Thoracic aorta (tissue), 2 donors: ENCODE data around the gene CYB5R3. TPM values are rescaled to one million over a fixed set of nuclear protein-coding genes. Genes with fewer than 3 reads are reported as not detected.

ENCODE experiments used
- ATAC-seq: fragments of 150-250 bp; one replicate; pipeline ENCODE4 v1.8.0; 2017; ENCODE audit warnings: low read depth; ENCODE audit not compliant: insufficient number of reproducible peaks, low FRiP score
- DNase-seq: peaks from one replicate; pipeline ENCODE4 v3.0.0-alpha.2; 2020; ENCODE audit warnings: low spot score
- H3K27ac ChIP-seq, 2 donors: fragments of 200-600 bp; sonication (generic); 1 replicate in 1 of 2; 2 replicates in 1 of 2; pipeline ENCODE4 v1.5.1; 2016; ENCODE audit warnings: mild to moderate bottlenecking in 2 of 2, moderate library complexity in 2 of 2
- H3K27me3 ChIP-seq: fragments of 200-600 bp; sonication (generic); replicated peaks from 2 replicates; pipeline ENCODE4 v1.6.0; 2016; ENCODE audit warnings: mild to moderate bottlenecking; ENCODE audit not compliant: insufficient read depth
- H3K36me3 ChIP-seq: fragments of 200-600 bp; sonication (generic); one replicate; pipeline ENCODE4 v1.5.1; 2016
- H3K4me1 ChIP-seq, 2 donors: fragments of 200-600 bp; sonication (generic); 1 replicate in 1 of 2; 2 replicates in 1 of 2; pipeline versions ENCODE4 v1.5.1 to v1.6.0; 2016; ENCODE audit warnings: low read depth in 2 of 2, mild to moderate bottlenecking in 1 of 2; ENCODE audit not compliant: control insufficient read depth in 1 of 2
- H3K4me3 ChIP-seq: fragments of 200-600 bp; sonication (generic); 2 replicates; pipeline ENCODE4 v1.5.1; 2016; ENCODE audit warnings: mild to moderate bottlenecking
- H3K9me3 ChIP-seq: fragments of 200-600 bp; sonication (generic); 2 replicates; pipeline ENCODE4 v1.5.1; 2016
- CTCF ChIP-seq: fragments of 200-600 bp; sonication (generic); IDR thresholded peaks from one replicate; pipeline ENCODE4 v1.5.1; 2019; ENCODE audit warnings: antibody characterized with exemption
- total RNA-seq, 2 donors: library from RNA; depleted of rRNA; stranded (reverse); fragments of >200 nt; gene quantifications; one replicate each; pipeline versions ENCODE4 v1.1.0 to v1.2.3, GENCODE V29; 2016

Gene CYB5R3
- total RNA-seq: 100 to 1,000 TPM; 209 to 606 TPM

- ATAC-seq (peak; percentile 50), DNase-seq (no peak)
- no peaks in the 10 kb centered on the region for H3K27me3 ChIP-seq
- no peaks in the 10 kb centered on the region for H3K9me3 ChIP-seq
- TF ChIP-seq CTCF: no peak
- no peaks in the 10 kb centered on the region for H3K36me3 ChIP-seq
- H3K4me3 ChIP-seq: peak within 1 kb of the TSS; percentile 100
- peak within 1 kb of the TSS; percentile 95 to 99 for H3K27ac ChIP-seq
- peaks cover 36 to 43% of the 10 kb centered on the region in 2 donors for H3K4me1 ChIP-seq
These were observed at the start of gene CYB5R3 for GRCh38 chr22:42649246-42650099. TSS of gene CYB5R3 (minus strand) at chr22:42649392. CDS start at chr22:42649315, 77 bp downstream.

- peak; percentile 88 for ATAC-seq
- DNase-seq: peak; percentile 85
- H3K27me3 ChIP-seq: no peaks in the 10 kb centered on the region
- no peak overlapping the region for H3K4me3 ChIP-seq
- peak overlapping the region; percentile 83 to 95 for H3K27ac ChIP-seq
- no peaks in the 10 kb centered on the region for H3K9me3 ChIP-seq
- H3K4me1 ChIP-seq: peaks cover 29 to 61% of the 10 kb centered on the region in 2 donors
- TF ChIP-seq CTCF: no peak
- peaks cover 6% of the 10 kb centered on the region for H3K36me3 ChIP-seq
These were observed 48.4 kb upstream of the CYB5R3 start for GRCh38 chr22:42697542-42698013.

- Histone ChIP-seq H3K36me3 (peaks cover 6% of the 10 kb centered on the region), H3K4me1 (peaks cover 29 to 65% of the 10 kb centered on the region in 2 donors), H3K4me3 (no peak overlapping the region), H3K9me3 (no peaks in the 10 kb centered on the region), H3K27me3 (no peaks in the 10 kb centered on the region), H3K27ac (peak overlapping the region; percentile 83 to 95)
- TF ChIP-seq CTCF: no peak
- ATAC-seq (no peak), DNase-seq (no peak)
These were observed 47.3 kb upstream of the CYB5R3 start for GRCh38 chr22:42696331-42696967.

- Histone ChIP-seq H3K27me3 (no peaks in the 10 kb centered on the region), H3K4me3 (peak overlapping the region; percentile 22), H3K9me3 (no peaks in the 10 kb centered on the region), H3K36me3 (peaks cover 6% of the 10 kb centered on the region), H3K4me1 (peaks cover 29 to 65% of the 10 kb centered on the region in 2 donors), H3K27ac (peak overlapping the region; percentile 83 to 95)
- DNase-seq: no peak
- TF ChIP-seq CTCF: no peak
- ATAC-seq: no peak
These were observed 46.1 kb upstream of the CYB5R3 start for GRCh38 chr22:42695294-42695693.
